ENCODE data around the gene TANGO6.
A peak's percentile ranks its signal among the peaks of the same experiment; 100 is the strongest.

TANGO6 gene

GRCh38 chr16:69017036-69017783, 173.9 kb downstream of the TANGO6 start:
- Histone ChIP-seq H3K27me3 (ENCODE audit: insufficient read depth, poor library complexity, severe bottlenecking) (no peaks in the 10 kb centered on the region), H3K27ac (ENCODE audit: poor library complexity, severe bottlenecking) (peak overlapping the region; percentile 60), H3K36me3 (ENCODE audit: low read depth) (0 out of 2 replicates have a peak, but pooled peaks cover 2% of the 10 kb centered on the region), H3K9me3 (ENCODE audit: severe bottlenecking) (no peaks in the 10 kb centered on the region), H3K4me3 (ENCODE audit: severe bottlenecking) (no peak overlapping the region), H3K4me1 (ENCODE audit: insufficient read depth, poor library complexity, severe bottlenecking) (peaks cover 15% of the 10 kb centered on the region)
- no peak for TF ChIP-seq CTCF (IDR thresholded peaks at IDR 0.05; ENCODE audit: poor library complexity, severe bottlenecking)
- DNase-seq (ENCODE audit: low spot score), result no peak
- peak; percentile 91 for ATAC-seq (ENCODE audit: low read depth)

- no peaks in the 10 kb centered on the region for H3K9me3 ChIP-seq (ENCODE audit: severe bottlenecking)
- ATAC-seq (ENCODE audit: low read depth), result no peak
- DNase-seq (ENCODE audit: low spot score), result no peak
- H3K27me3 ChIP-seq (ENCODE audit: insufficient read depth, poor library complexity, severe bottlenecking), result no peaks in the 10 kb centered on the region
- H3K27ac ChIP-seq (ENCODE audit: poor library complexity, severe bottlenecking), result no peak overlapping the region
- no peak for TF ChIP-seq CTCF (IDR thresholded peaks at IDR 0.05; ENCODE audit: poor library complexity, severe bottlenecking)
- H3K4me3 ChIP-seq (ENCODE audit: severe bottlenecking), result no peak overlapping the region
- peaks cover 15% of the 10 kb centered on the region for H3K4me1 ChIP-seq (ENCODE audit: insufficient read depth, poor library complexity, severe bottlenecking)
- peaks cover 3% of the 10 kb centered on the region; the same call in 1 of the 2 replicates for H3K36me3 ChIP-seq (ENCODE audit: low read depth)
Measured at GRCh38 chr16:69019811-69020210, 176.5 kb downstream of the TANGO6 start.

- Histone ChIP-seq H3K4me3 (ENCODE audit: severe bottlenecking) (no peak overlapping the region), H3K27ac (ENCODE audit: poor library complexity, severe bottlenecking) (no peak overlapping the region), H3K27me3 (ENCODE audit: insufficient read depth, poor library complexity, severe bottlenecking) (no peaks in the 10 kb centered on the region), H3K9me3 (ENCODE audit: severe bottlenecking) (no peaks in the 10 kb centered on the region), H3K36me3 (ENCODE audit: low read depth) (no peaks in the 10 kb centered on the region; the same call in 1 of the 2 replicates), H3K4me1 (ENCODE audit: insufficient read depth, poor library complexity, severe bottlenecking) (no peaks in the 10 kb centered on the region)
- DNase-seq (ENCODE audit: low spot score) (no peak), ATAC-seq (ENCODE audit: low read depth) (no peak)
- TF ChIP-seq CTCF (IDR thresholded peaks at IDR 0.05; ENCODE audit: poor library complexity, severe bottlenecking), result no peak
Measured at GRCh38 chr16:69029121-69029520, 185.8 kb downstream of the TANGO6 start.

GRCh38 chr16:69031877-69032301, 188.6 kb downstream of the TANGO6 start:
- Histone ChIP-seq H3K27me3 (ENCODE audit: insufficient read depth, poor library complexity, severe bottlenecking) (no peaks in the 10 kb centered on the region), H3K4me1 (ENCODE audit: insufficient read depth, poor library complexity, severe bottlenecking) (no peaks in the 10 kb centered on the region), H3K4me3 (ENCODE audit: severe bottlenecking) (no peak overlapping the region), H3K36me3 (ENCODE audit: low read depth) (no peaks in the 10 kb centered on the region; the same call in 1 of the 2 replicates), H3K9me3 (ENCODE audit: severe bottlenecking) (no peaks in the 10 kb centered on the region), H3K27ac (ENCODE audit: poor library complexity, severe bottlenecking) (no peak overlapping the region)
- no peak for DNase-seq (ENCODE audit: low spot score)
- ATAC-seq (ENCODE audit: low read depth), result no peak
- TF ChIP-seq CTCF (IDR thresholded peaks at IDR 0.05; ENCODE audit: poor library complexity, severe bottlenecking), result no peak
